Cardiac fibroblast (primary cell): ENCODE data around the gene RBMS3.

Experiments
- DNase-seq, 2 donors: peaks; one replicate each; pipeline versions ENCODE4 v3.0.0 to v3.0.0-alpha.2; 2010; ENCODE audit warnings: low read depth in 2 of 2
- H3K4me3 ChIP-seq, 2 donors: replicated peaks in 1 of 2; 1 replicate in 1 of 2; 2 replicates in 1 of 2; pipeline ENCODE4 v1.5.1; 2011; ENCODE audit warnings: low read depth in 2 of 2, low read length in 2 of 2, mild to moderate bottlenecking in 2 of 2, moderate library complexity in 1 of 2
- TF ChIP-seq, protein P1 (sequence below): IDR thresholded peaks from one replicate; pipeline ENCODE4 v1.5.1; 2011; ENCODE audit warnings: low read depth, mild to moderate bottlenecking, low read length, inconsistent platforms

RBMS3 gene

DNA sequence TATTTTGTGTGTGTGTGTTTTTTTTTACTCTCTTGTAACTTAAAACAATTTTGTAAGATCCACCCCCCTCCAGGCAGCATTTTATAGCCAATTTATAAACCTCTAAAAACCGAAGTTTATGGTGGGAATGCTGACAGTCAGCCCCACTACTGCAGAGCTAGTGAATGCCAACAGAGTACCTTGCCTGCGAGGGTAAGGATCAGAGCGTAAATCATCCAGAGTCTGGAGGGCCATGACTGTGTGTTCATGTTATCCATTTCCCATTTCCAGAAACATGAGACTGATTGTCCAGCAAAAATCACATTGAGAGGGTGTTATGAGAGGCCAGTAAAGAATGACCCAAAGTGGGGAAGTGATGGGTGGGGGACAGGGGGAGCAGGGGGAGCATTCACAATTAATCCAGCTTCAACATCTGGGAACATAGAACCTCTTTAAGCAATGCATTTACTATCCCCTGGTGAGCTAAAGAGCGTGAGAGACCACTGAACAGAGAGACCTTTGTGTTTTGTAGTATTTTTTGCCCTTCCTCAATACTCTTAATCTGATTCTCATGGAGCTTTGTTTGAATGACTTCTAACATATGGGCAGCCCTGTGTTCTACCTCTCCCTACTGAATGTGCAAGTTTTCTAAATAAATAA is 464.5 kb downstream of the RBMS3 start:
- no peak overlapping the region for H3K4me3 ChIP-seq
- DNase-seq, result no peak
- TF ChIP-seq, protein P1, sequence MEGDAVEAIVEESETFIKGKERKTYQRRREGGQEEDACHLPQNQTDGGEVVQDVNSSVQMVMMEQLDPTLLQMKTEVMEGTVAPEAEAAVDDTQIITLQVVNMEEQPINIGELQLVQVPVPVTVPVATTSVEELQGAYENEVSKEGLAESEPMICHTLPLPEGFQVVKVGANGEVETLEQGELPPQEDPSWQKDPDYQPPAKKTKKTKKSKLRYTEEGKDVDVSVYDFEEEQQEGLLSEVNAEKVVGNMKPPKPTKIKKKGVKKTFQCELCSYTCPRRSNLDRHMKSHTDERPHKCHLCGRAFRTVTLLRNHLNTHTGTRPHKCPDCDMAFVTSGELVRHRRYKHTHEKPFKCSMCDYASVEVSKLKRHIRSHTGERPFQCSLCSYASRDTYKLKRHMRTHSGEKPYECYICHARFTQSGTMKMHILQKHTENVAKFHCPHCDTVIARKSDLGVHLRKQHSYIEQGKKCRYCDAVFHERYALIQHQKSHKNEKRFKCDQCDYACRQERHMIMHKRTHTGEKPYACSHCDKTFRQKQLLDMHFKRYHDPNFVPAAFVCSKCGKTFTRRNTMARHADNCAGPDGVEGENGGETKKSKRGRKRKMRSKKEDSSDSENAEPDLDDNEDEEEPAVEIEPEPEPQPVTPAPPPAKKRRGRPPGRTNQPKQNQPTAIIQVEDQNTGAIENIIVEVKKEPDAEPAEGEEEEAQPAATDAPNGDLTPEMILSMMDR, result no peak

DNA sequence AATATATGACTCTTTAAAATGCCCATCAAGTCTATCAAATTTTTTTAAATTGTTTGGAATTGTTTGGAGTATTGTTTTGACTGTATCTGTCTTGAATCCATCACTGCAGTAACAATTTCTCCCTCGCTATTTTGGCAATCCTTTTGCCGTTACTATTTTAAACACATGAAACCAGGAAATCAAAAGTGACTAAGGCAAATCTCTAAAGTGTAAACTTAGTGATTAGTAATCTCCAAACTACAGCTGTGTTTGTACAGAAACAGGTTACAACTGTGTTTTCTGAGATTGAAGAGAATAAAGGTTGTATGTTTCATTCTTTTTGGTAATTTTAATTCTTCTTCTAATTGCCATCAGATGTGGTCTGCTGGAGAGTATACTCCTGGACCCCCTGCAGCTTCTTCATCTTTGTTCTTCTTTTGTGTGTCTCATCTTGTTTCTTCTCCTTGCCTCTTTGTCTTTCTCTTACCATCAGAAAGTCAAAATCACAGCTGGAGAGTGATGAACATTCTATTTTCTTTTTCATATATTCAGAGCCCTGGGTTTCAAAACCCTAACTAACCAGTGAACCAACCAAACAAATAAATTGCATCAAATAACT is 465.4 kb downstream of the RBMS3 start:
- TF ChIP-seq, protein P1, result no peak

DNA sequence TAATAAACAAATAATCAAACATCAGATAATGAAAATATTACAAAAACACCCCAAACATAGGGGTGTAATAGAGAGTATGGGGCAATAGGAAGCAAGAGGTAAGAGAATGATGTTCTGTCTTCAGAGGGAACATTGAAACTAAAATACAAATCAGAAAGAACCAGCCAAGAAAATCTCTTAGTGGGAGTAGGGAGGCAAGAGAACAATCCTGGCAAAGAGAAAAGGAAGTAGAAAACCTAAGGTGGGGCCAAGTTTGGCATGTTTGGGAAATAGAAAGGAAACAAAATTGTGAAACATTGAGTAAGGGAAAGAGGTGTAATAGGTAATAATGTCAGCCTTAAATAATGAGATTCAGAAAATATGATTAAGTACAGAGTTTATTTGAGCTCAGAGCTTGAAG is 467.1 kb downstream of the RBMS3 start:
- no peak overlapping the region for H3K4me3 ChIP-seq
- TF ChIP-seq, protein P1, result no peak
- DNase-seq, result peak in 1 of 2 donors; percentile 55

More for the DNA sequence above, 465.4 kb downstream of the RBMS3 start:
- no peak for DNase-seq
- H3K4me3 ChIP-seq, result no peak overlapping the region

DNA sequence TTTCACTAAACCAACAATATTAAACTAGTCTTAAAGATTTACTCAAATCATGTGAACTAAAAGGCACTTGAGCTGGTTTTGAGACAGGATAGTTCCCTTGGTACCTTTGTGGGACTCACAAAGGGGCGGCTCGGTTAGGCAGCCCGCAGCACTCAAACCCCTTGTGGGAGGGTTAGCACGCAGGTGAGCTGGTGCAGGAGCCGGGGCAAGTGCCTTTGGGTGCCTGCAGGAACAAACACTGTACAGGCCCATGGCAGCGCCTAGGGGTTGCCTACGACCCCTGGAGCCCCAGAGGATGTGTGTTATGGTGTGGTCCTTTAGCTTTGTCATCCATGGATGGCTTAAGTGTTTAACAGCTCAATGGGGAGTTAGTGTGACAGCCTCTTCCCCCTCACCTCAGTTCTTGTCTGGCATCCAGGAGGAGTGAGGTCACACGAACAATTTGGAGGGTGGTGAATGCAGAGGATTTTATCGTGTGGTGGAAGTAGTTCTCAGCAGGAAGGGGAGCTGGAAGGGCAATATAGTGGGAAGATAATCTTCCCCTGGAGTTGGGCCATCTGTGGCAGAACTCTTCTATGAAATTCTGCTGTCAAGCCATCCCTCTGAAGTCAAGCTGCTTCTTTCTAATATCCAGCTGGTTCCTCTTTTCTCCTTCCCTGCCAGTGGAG is 470.9 kb downstream of the RBMS3 start:
- peak in 1 of 2 donors; percentile 37 for DNase-seq
- H3K4me3 ChIP-seq, result no peak overlapping the region
- TF ChIP-seq, protein P1, result no peak

DNA sequence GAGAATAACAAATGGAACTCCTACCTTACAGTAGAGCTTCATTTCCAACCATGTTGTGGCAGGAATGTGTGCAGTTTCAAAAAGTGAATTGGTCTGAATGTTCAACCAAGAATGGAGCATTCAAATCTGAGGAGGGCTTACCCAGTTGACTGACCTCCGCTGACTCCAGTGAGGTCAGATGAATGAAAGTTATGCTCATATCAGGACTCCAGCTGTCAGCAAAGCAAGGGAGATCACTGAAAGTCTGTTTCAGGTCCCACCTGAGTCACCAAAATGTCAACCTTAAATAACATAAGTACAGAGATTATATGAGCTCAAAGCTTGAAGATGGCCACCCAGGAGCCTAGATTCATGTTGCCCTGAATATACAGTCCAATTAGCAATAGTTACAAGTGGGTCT is 473.5 kb downstream of the RBMS3 start:
- TF ChIP-seq, protein P1, result no peak

DNA sequence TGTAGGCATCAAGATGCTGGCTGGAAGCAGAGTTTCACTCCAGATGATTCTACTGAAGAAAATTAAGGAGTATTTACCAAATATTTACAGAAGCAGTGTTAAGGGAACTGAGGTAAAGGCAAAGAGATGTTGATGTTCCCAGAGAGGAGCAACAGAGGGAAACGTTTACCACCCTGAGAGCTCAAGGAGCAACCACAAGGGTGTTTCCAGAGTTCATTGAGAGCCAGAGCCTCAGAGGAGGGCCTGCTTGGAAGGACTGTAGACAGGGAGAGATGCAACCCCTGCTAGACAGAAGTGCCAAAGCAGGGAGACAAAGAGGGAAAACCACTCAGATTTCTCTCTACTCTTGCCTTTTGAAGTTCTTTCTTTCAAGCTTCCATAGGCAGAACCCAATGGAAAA is 474.5 kb downstream of the RBMS3 start:
- DNase-seq, result no peak
- H3K4me3 ChIP-seq, result no peak overlapping the region
- TF ChIP-seq, protein P1, result no peak

More for the DNA sequence above, 473.5 kb downstream of the RBMS3 start:
- no peak overlapping the region for H3K4me3 ChIP-seq
- no peak for DNase-seq
